Activated naive CD4-positive, alpha-beta T cell treated with Interleukin-2 at 50 U/mL for 16 hours (primary cell): Measurements from ENCODE around the gene NDOR1.
A peak's percentile ranks its signal among the peaks of the same experiment; 100 is the strongest.

Experiments
- DNase-seq: peaks from one replicate; pipeline ENCODE4 v3.0.0-alpha.2; 2020

Gene NDOR1

GRCh38 chr9:137205126-137206069 is at the start of gene NDOR1, which contains the start of gene TMEM203:
NDOR1 (plus strand) TSS chr9:137205700; CDS start chr9:137205778, 78 bp downstream.
TMEM203 (minus strand) TSS chr9:137205648; CDS start chr9:137205414, 234 bp downstream.
- DNase-seq = peak; percentile 95

- peak; percentile 61 for DNase-seq
Measured at GRCh38 chr9:137156567-137157375, 48.7 kb upstream of the NDOR1 start.

GRCh38 chr9:137157618-137158415 is 47.7 kb upstream of the NDOR1 start:
- DNase-seq = no peak

DNA sequence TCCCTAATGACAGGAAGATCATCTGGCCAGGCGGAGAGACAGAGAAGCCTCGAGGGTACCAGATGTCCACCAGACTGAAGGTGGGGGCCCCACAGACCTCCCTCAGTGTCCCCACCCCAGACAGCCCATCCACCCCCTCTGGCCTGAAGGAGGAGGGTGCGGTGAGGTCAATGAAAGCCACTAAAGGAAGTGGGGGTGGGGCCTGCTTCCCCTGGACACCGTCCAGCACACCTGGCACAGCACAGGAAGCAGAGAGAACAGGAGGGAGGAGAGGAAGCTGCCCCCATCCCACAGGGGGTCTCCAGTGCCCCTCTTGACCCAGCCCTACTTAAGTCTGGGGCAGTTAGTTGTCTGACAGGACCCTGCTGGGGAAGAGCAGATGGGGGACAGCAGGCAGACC is 46.9 kb upstream of the NDOR1 start:
- DNase-seq = no peak

- DNase-seq = no peak
Measured at GRCh38 chr9:137159105-137160053, 46.1 kb upstream of the NDOR1 start.

- no peak for DNase-seq
Measured at GRCh38 chr9:137160054-137160425, 45.5 kb upstream of the NDOR1 start.

DNA sequence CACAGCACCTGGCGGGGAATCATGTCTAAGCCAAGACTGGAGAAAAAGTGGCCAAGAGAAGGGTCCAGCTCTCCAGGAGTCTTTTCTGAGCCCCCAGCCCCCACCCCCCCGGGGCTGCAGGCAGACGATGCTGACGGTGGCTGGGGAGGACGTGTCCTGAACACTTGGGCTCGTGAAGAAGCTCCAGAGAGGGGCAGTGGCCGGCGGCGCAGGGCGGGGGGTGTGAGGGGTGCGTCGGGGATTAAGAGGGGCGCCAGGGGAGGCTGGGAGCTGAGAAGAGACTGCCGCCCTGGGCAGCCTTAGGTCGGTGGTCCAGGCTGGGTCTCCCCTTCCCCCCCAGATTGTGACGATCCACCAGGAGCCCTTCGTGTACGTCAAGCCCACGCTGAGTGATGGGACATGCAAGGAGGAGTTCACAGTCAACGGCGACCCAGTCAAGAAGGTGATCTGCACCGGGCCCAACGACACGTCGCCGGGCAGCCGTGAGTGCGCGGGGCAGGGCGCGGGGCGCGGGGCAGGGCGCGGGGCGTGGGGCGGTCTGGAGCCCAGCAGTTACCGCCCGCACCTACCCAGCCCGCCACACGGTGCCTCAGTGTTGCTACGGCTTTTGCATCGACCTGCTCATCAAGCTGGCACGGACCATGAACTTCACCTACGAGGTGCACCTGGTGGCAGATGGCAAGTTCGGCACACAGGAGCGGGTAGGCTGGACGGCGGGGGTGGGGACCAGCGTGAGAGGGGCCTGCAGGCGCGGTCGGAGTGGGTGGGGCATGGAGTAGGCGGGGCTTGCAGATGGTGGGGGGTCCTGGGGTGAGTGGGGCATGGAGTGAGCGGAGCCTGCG is 44.6 kb upstream of the NDOR1 start:
- no peak for DNase-seq

- no peak for DNase-seq
Measured at GRCh38 chr9:137161558-137162486, 43.7 kb upstream of the NDOR1 start.

- peak; percentile 10 for DNase-seq
Measured at GRCh38 chr9:137162505-137163364, 42.8 kb upstream of the NDOR1 start.

GRCh38 chr9:137163365-137163715 is 42.2 kb upstream of the NDOR1 start:
- no peak for DNase-seq

DNA sequence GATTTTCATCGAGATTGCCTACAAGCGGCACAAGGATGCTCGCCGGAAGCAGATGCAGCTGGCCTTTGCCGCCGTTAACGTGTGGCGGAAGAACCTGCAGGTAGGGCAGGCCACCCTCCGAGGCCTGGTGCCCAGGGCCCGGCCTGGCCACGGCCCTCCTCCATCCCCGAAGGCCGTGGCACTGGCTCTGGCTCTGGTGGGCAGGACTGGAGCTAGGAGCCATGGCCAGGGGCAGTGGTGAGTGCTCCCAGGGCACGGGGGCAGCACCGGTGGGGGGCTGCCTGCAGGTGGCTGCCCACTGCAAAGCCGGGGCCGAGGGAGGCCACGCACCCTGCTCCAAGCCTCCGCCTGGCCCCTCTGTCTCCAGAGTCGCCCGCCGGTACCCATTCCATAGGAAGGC is 41.7 kb upstream of the NDOR1 start:
- no peak for DNase-seq

- DNase-seq = no peak
Measured at GRCh38 chr9:137164370-137165249, 40.9 kb upstream of the NDOR1 start.

- no peak for DNase-seq
Measured at GRCh38 chr9:137165250-137165836, 40.2 kb upstream of the NDOR1 start.

DNA sequence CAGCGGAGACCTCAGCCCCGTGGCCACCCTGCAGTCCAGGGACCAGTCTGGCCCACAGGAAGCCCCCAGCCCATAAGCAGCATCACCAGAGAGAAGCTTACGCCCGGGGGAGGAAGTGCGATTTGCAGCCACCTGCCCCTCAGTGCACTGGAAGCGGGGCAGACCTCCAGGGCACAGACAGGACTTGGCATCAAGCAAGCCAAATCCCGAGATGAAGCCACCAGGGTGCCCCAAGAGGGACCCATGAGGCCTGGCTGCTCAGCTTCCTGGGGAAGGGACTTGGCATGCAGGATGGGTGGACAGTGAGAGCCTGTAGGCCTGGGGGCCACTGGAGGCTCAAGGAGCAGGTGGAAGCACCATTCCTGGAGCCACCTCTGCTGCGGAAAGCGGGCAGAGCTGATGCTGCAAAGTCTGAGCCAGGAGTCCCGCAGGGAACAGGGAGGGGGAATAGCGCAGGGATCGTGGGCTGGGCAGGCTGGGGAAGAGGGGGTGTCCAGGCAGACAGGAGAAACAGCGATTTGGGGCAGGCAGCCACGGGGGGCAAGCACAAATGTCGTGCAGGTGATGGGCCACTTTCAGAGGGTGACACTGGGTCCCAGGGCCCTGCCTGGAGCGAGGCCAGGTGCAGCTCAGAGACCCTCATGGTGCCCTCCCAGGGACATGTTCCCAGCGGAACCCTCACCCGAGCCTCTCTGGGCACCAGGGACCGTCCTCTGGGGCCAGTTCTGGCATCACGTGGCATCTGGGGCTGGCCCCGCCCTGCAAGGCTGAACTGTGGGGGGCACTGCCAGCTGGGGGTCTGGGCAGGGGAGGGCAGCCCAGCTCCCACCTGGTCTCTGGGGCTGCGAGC is 38.9 kb upstream of the NDOR1 start:
- DNase-seq = no peak

DNA sequence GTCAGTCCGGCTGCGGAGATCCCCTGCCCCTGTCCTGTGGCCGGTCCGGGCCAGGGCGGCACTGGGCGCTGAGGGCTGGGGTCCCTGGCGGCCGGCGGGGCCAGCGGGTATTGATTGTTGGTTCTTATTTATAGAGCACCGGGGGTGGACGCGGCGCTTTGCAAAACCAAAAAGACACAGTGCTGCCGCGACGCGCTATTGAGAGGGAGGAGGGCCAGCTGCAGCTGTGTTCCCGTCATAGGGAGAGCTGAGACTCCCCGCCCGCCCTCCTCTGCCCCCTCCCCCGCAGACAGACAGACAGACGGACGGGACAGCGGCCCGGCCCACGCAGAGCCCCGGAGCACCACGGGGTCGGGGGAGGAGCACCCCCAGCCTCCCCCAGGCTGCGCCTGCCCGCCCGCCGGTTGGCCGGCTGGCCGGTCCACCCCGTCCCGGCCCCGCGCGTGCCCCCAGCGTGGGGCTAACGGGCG is 38.2 kb upstream of the NDOR1 start:
- no peak for DNase-seq
